ENCODE measurements around the gene SESN3. TPM values are rescaled to one million over a fixed set of nuclear protein-coding genes. Genes with fewer than 3 reads are reported as not detected.

The SESN3 gene
- total RNA-seq, 4 donors from 2014 or later = 12.4 to 37.3 (median 25.5) TPM

- H3K4me3 ChIP-seq (ENCODE audit: low read depth, poor library complexity, severe bottlenecking) = no peak overlapping the region
- 69 to 72% methylated on average over 4 of the region's 4 CpGs for WGBS, 2 donors
- intact Hi-C loops (cut with DNase I; ENCODE audit: low total_unique reads) = no loop called here
- no peak for DNase-seq (ENCODE audit: low spot score in 2 of 2)
- no peak for TF ChIP-seq POLR2A (IDR thresholded peaks at IDR 0.05)
- TF ChIP-seq, protein P1, sequence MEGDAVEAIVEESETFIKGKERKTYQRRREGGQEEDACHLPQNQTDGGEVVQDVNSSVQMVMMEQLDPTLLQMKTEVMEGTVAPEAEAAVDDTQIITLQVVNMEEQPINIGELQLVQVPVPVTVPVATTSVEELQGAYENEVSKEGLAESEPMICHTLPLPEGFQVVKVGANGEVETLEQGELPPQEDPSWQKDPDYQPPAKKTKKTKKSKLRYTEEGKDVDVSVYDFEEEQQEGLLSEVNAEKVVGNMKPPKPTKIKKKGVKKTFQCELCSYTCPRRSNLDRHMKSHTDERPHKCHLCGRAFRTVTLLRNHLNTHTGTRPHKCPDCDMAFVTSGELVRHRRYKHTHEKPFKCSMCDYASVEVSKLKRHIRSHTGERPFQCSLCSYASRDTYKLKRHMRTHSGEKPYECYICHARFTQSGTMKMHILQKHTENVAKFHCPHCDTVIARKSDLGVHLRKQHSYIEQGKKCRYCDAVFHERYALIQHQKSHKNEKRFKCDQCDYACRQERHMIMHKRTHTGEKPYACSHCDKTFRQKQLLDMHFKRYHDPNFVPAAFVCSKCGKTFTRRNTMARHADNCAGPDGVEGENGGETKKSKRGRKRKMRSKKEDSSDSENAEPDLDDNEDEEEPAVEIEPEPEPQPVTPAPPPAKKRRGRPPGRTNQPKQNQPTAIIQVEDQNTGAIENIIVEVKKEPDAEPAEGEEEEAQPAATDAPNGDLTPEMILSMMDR (IDR thresholded peaks at IDR 0.05) = no peak
These were observed 85.5 kb downstream of the SESN3 start for GRCh38 chr11:95145430-95146060.

GRCh38 chr11:95144313-95145235 is 86.4 kb downstream of the SESN3 start:
- TF ChIP-seq POLR2A (IDR thresholded peaks at IDR 0.05) = no peak
- intact Hi-C loops (cut with DNase I; ENCODE audit: low total_unique reads) = no loop called here
- no peak for DNase-seq (ENCODE audit: low spot score in 2 of 2)
- no peak overlapping the region for H3K4me3 ChIP-seq (ENCODE audit: low read depth, poor library complexity, severe bottlenecking)
- WGBS, 2 donors = 77 to 82% methylated on average over 7 of the region's 7 CpGs

DNA sequence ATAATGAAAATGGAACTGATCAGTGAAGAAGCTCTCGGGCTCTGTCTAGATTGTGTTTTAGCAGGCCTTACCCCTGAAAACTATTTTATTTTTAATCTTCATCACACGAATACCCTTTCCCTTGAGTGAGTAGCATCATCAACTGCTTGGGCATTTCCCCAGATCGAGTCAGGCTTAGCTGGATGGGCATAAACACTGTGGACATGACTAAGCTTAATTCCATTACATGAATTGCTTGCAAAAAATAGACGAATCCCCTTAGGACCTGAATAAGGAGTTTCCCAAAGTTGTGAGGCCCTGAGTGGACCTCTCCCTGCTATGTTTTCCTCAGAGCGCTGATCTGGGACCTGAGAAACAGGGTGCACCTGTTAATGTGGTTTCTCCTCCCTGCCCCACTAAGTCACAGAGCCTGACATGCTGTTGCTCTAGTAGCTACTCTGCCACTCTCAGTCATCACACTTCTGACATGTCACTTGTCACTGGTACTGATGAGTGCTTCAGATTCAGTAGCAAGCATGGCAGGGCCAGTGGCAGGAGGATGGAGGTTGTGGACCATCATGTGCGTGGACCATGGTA is 87.8 kb downstream of the SESN3 start:
- WGBS, 2 donors = 84 to 87% methylated on average over 6 of the region's 6 CpGs
- TF ChIP-seq, protein P1 (IDR thresholded peaks at IDR 0.05) = no peak
- no peak for TF ChIP-seq POLR2A (IDR thresholded peaks at IDR 0.05)
- DNase-seq (ENCODE audit: low spot score in 2 of 2) = no peak
- H3K4me3 ChIP-seq (ENCODE audit: low read depth, poor library complexity, severe bottlenecking) = no peak overlapping the region
- intact Hi-C loops (cut with DNase I; ENCODE audit: low total_unique reads) = no loop called here

GRCh38 chr11:95142431-95142830 is 88.6 kb downstream of the SESN3 start:
- DNase-seq (ENCODE audit: low spot score in 2 of 2) = no peak
- no peak for TF ChIP-seq POLR2A (IDR thresholded peaks at IDR 0.05)
- TF ChIP-seq, protein P1 (IDR thresholded peaks at IDR 0.05) = no peak
- no peak overlapping the region for H3K4me3 ChIP-seq (ENCODE audit: low read depth, poor library complexity, severe bottlenecking)
- intact Hi-C loops (cut with DNase I; ENCODE audit: low total_unique reads) = no loop called here
- WGBS, 2 donors = 71 to 88% methylated on average over 2 of the region's 2 CpGs

- 77 to 81% methylated on average over 4 of the region's 4 CpGs for WGBS, 2 donors
- no peak for DNase-seq (ENCODE audit: low spot score in 2 of 2)
- TF ChIP-seq, protein P1 (IDR thresholded peaks at IDR 0.05) = no peak
- no peak for TF ChIP-seq POLR2A (IDR thresholded peaks at IDR 0.05)
- intact Hi-C loops (cut with DNase I; ENCODE audit: low total_unique reads) = no loop called here
- no peak overlapping the region for H3K4me3 ChIP-seq (ENCODE audit: low read depth, poor library complexity, severe bottlenecking)
These were observed 90.5 kb downstream of the SESN3 start for GRCh38 chr11:95140397-95141033.

DNA sequence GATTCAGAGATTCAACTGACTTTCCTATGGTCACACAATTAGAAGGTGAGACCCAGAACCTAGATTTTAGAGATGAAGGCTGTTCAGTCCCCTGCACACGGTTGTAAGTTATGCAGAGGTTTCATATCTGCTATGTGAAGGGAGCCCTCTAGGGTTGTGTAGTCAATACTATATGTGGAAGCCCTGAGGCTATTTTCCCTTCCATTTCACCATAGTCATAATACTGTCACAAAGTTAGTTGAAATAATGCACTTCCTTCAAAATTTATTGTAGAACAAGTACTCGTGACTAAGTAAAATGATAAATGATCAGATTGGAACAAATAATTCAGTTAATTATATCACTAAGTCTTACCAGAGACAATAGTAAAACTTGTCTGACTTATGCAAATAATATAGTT is 92.6 kb downstream of the SESN3 start:
- intact Hi-C loops (cut with DNase I; ENCODE audit: low total_unique reads) = no loop called here
- TF ChIP-seq, protein P1 (IDR thresholded peaks at IDR 0.05) = no peak
- no peak for TF ChIP-seq POLR2A (IDR thresholded peaks at IDR 0.05)
- 49 to 55% methylated on average over 2 of the region's 2 CpGs for WGBS, 2 donors
- H3K4me3 ChIP-seq (ENCODE audit: low read depth, poor library complexity, severe bottlenecking) = no peak overlapping the region
- DNase-seq (ENCODE audit: low spot score in 2 of 2) = no peak
